ENCODE data around the gene CNTROB. TPM values are rescaled to one million over a fixed set of nuclear protein-coding genes. Genes with fewer than 3 reads are reported as not detected.

The CNTROB gene
- total and polyA plus RNA-seq, 2 of the 4 experiments (the other 2 are of a cell fraction): 12.7 to 26.4 TPM

- TF ChIP-seq RCOR1 (IDR thresholded peaks at IDR 0.05; ENCODE audit: insufficient replicate concordance, low read length) (peak; percentile 54), SMC3 (IDR thresholded peaks at IDR 0.05; ENCODE audit: low read depth, low read length) (peak; percentile 22), BHLHE40 (IDR thresholded peaks at IDR 0.05; ENCODE audit: low read depth, low read length) (no peak), RAD21 (IDR thresholded peaks at IDR 0.05; ENCODE audit: low read length) (peak; percentile 22; the same call in 1 of the 2 replicates), CTCF (conservative IDR thresholded peaks at IDR 0.05; ENCODE audit: low read depth, low read length) (peak; percentile 47), MAZ (IDR thresholded peaks at IDR 0.05; ENCODE audit: borderline replicate concordance, low read depth, low read length) (peak; percentile 70; the same call in 1 of the 2 replicates)
- Histone ChIP-seq H3K4me1 (ENCODE audit: control insufficient read depth, insufficient read depth, low read length) (peaks cover 19% of the 10 kb centered on the region), H3K4me3 (ENCODE audit: insufficient read depth, low read depth, low read length) (no peak overlapping the region), H3K4ac (ENCODE audit: low read depth, low read length) (peak overlapping the region; percentile 90), H3K14ac (replicated peaks; ENCODE audit: low read depth, low read length) (peak overlapping the region; percentile 89), H3K4me2 (ENCODE audit: low read depth, low read length) (peak overlapping the region; percentile 29), H3K27me3 (ENCODE audit: control insufficient read depth, insufficient read depth, low read length) (no peaks in the 10 kb centered on the region), H2AFZ (replicated peaks; ENCODE audit: low read length, poor library complexity) (peak overlapping the region; percentile 0), H2BK15ac (ENCODE audit: low read depth, low read length) (0 out of 3 replicates have a peak overlapping the region, but pooled peaks have one; percentile 32), H3K79me1 (ENCODE audit: low read depth in 1 of 2, low read length in 2 of 2) (peaks cover 7 to 66% of the 10 kb centered on the region in 2 experiments), H3K23ac (ENCODE audit: low read depth, low read length) (peak overlapping the region; percentile 59), H2BK120ac (ENCODE audit: low read depth, low read length) (no peak overlapping the region; the same call in 1 of the 2 replicates), H3K36me3 (ENCODE audit: control insufficient read depth, insufficient read depth, low read length) (peaks cover 25% of the 10 kb centered on the region), H4K5ac (ENCODE audit: low read depth, low read length) (no peak overlapping the region), H4K8ac (ENCODE audit: low read depth in 2 of 2, low read length in 2 of 2) (peak overlapping the region; percentile 69 to 89; a peak in 2 of 4 replicates), H2BK5ac (ENCODE audit: low read depth, low read length, poor library complexity, severe bottlenecking) (peak overlapping the region; percentile 93), H2BK20ac (ENCODE audit: low read depth, low read length) (no peak overlapping the region), H3K9me3 (ENCODE audit: control insufficient read depth, insufficient read depth, low read length) (no peaks in the 10 kb centered on the region), H3K27ac (ENCODE audit: insufficient read depth, low read length) (peak overlapping the region; percentile 95), H4K20me1 (ENCODE audit: insufficient read depth, low read length) (peaks cover 17% of the 10 kb centered on the region), H2AK9ac (replicated peaks; ENCODE audit: low read depth, low read length, poor library complexity) (peak overlapping the region; percentile 87), H3K56ac (ENCODE audit: extremely low read depth, insufficient read depth, low read length) (0 out of 2 replicates have a peak overlapping the region, but pooled peaks have one; percentile 49), H2AK5ac (ENCODE audit: low read depth, low read length) (peak overlapping the region; percentile 42), H4K91ac (ENCODE audit: insufficient read depth, low read depth, low read length) (peak overlapping the region; percentile 93), H3K18ac (ENCODE audit: low read depth, low read length) (no peak overlapping the region), H3K9ac (ENCODE audit: low read depth, low read length) (peak overlapping the region; percentile 79), H3K9me1 (ENCODE audit: insufficient read depth, low read length) (peaks cover 7% of the 10 kb centered on the region)
- intact Hi-C loops (cut with micrococcal nuclease): loop anchor here (2.0 kb wide), 1 partner anchor 27 kb away; no protein-coding TSS in a partner anchor
- CTCF ChIA-PET: interaction anchor here (0.6 to 0.9 kb wide), 2 partner anchors 12 to 92 kb away, joined by 3 read pairs; no protein-coding TSS in a partner anchor
- in situ Hi-C loops (cut with MboI; ENCODE audit: low sequenced_read_pairs): no loop called here
- DNase-seq: peak; percentile 86
- 2% methylated on average over 5 of the region's 11 CpGs; no CpG with 5 or more reads in 1 of the 2 experiments for WGBS, 2 experiments (ENCODE audit: extremely low coverage in 2 of 2, insufficient read length in 1 of 2)
- dilution Hi-C loops (cut with HindIII; ENCODE audit: low sequenced_read_pairs, unreplicated experiment): no loop called here
- POLR2A ChIA-PET (ENCODE audit: unreplicated experiment): interaction anchor here (0.5 kb wide), 1 partner anchor 27 kb away, joined by 9 read pairs; no protein-coding TSS in a partner anchor
- ATAC-seq (ENCODE audit: low read depth): peak; percentile 38
- BruUV-seq (replicated peaks): no TSS peak
These were observed 42.6 kb upstream of the CNTROB start for GRCh38 chr17:7889166-7889955.
